Ectodermal cell (in vitro differentiated cells): ENCODE measurements around the gene CNIH3.
"Not testable (repeated sequence)": the region's sequence is repeated elsewhere in the genome, so short reads cannot be mapped to it uniquely, and the experiment has no call there.

Experiments used
- H3K27ac ChIP-seq: 2 replicates; pipeline ENCODE4 v1.7.0; 2013; ENCODE audit warnings: mild to moderate bottlenecking, low read depth, low read length; ENCODE audit not compliant: insufficient read depth, poor library complexity, severe bottlenecking
- H3K27me3 ChIP-seq: 2 replicates; pipeline ENCODE4 v1.7.0; 2013; ENCODE audit warnings: mild to moderate bottlenecking, low read length; ENCODE audit not compliant: insufficient read depth, control insufficient read depth, poor library complexity, severe bottlenecking
- H3K36me3 ChIP-seq: one replicate; pipeline ENCODE4 v1.7.0; 2013; ENCODE audit warnings: low read length; ENCODE audit not compliant: control insufficient read depth, insufficient read depth
- H3K4me1 ChIP-seq: one replicate; pipeline ENCODE4 v1.7.0; 2013; ENCODE audit warnings: low read length; ENCODE audit not compliant: control insufficient read depth, insufficient read depth
- H3K4me3 ChIP-seq: 2 replicates; pipeline ENCODE4 v1.7.0; 2013; ENCODE audit warnings: low read depth, low read length, control low read depth; ENCODE audit not compliant: insufficient read depth
- H3K9me3 ChIP-seq: 2 replicates; pipeline ENCODE4 v1.7.0; 2013; ENCODE audit warnings: mild to moderate bottlenecking, low read length, moderate library complexity; ENCODE audit not compliant: control insufficient read depth
- WGBS, 2 experiments: methylation state at CpG; one replicate each; pipeline ENCODE4 v1.1.7; 2013; ENCODE audit warnings: missing lambda C conversion rate in 2 of 2; 5-methylcytosine and 5-hydroxymethylcytosine counted together

Gene CNIH3

GRCh38 chr1:224710196-224710595 is 94.1 kb downstream of the CNIH3 start:
- Histone ChIP-seq H3K27me3 (no peaks in the 10 kb centered on the region), H3K4me3 (no peak overlapping the region), H3K9me3 (no peaks in the 10 kb centered on the region), H3K36me3 (no peaks in the 10 kb centered on the region), H3K4me1 (no peaks in the 10 kb centered on the region), H3K27ac (no peak overlapping the region)
- WGBS, 2 experiments = 90 to 94% methylated on average over 3 of the region's 3 CpGs

GRCh38 chr1:224711231-224711756 is 95.2 kb downstream of the CNIH3 start:
- H3K9me3 ChIP-seq, H3K4me1 ChIP-seq, H3K27me3 ChIP-seq, H3K27ac ChIP-seq, H3K36me3 ChIP-seq, H3K4me3 ChIP-seq: not testable (repeated sequence)
- 84 to 86% methylated on average over 4 of the region's 4 CpGs for WGBS, 2 experiments

- Histone ChIP-seq H3K4me3 (no peak overlapping the region), H3K36me3 (no peaks in the 10 kb centered on the region), H3K9me3 (no peaks in the 10 kb centered on the region), H3K27me3 (no peaks in the 10 kb centered on the region), H3K4me1 (no peaks in the 10 kb centered on the region), H3K27ac (no peak overlapping the region)
- WGBS, 2 experiments = 94 to 96% methylated on average over 3 of the region's 3 CpGs
Observed at GRCh38 chr1:224711876-224712275, 95.8 kb downstream of the CNIH3 start.

- Histone ChIP-seq H3K36me3 (no peaks in the 10 kb centered on the region), H3K27me3 (no peaks in the 10 kb centered on the region)
- WGBS, 2 experiments = 91 to 100% methylated on average over 1 of the region's 1 CpG
Observed at GRCh38 chr1:224713228-224713627, 97.1 kb downstream of the CNIH3 start.

GRCh38 chr1:224714553-224714952 is 98.4 kb downstream of the CNIH3 start:
- no peaks in the 10 kb centered on the region for H3K9me3 ChIP-seq
- H3K4me1 ChIP-seq = no peaks in the 10 kb centered on the region
- no peak overlapping the region for H3K27ac ChIP-seq
- no peaks in the 10 kb centered on the region for H3K36me3 ChIP-seq
- H3K4me3 ChIP-seq = no peak overlapping the region
- no peaks in the 10 kb centered on the region for H3K27me3 ChIP-seq
- 95 to 97% methylated on average over 6 of the region's 6 CpGs for WGBS, 2 experiments

More at GRCh38 chr1:224713228-224713627, 97.1 kb downstream of the CNIH3 start:
- Histone ChIP-seq H3K4me3 (no peak overlapping the region), H3K27ac (no peak overlapping the region), H3K9me3 (no peaks in the 10 kb centered on the region), H3K4me1 (no peaks in the 10 kb centered on the region)

- Histone ChIP-seq H3K27ac (no peak overlapping the region), H3K36me3 (no peaks in the 10 kb centered on the region), H3K9me3 (no peaks in the 10 kb centered on the region), H3K4me1 (peaks cover 3% of the 10 kb centered on the region), H3K4me3 (no peak overlapping the region), H3K27me3 (no peaks in the 10 kb centered on the region)
- 88 to 92% methylated on average over 9 of the region's 9 CpGs for WGBS, 2 experiments
Observed at GRCh38 chr1:224718470-224719053, 102.4 kb downstream of the CNIH3 start.

- Histone ChIP-seq H3K27me3 (no peaks in the 10 kb centered on the region), H3K4me3 (no peak overlapping the region), H3K9me3 (no peaks in the 10 kb centered on the region), H3K27ac (no peak overlapping the region), H3K4me1 (peaks cover 3% of the 10 kb centered on the region), H3K36me3 (no peaks in the 10 kb centered on the region)
- WGBS, 2 experiments = 74 to 92% methylated on average over 3 to 4 of the region's 4 CpGs
Observed at GRCh38 chr1:224719716-224720115, 103.6 kb downstream of the CNIH3 start.

GRCh38 chr1:224720216-224720615 is 104.1 kb downstream of the CNIH3 start:
- H3K4me3 ChIP-seq = no peak overlapping the region
- H3K4me1 ChIP-seq = peaks cover 3% of the 10 kb centered on the region
- no peaks in the 10 kb centered on the region for H3K36me3 ChIP-seq
- 64 to 70% methylated on average over 5 of the region's 5 CpGs for WGBS, 2 experiments
- no peaks in the 10 kb centered on the region for H3K27me3 ChIP-seq
- no peaks in the 10 kb centered on the region for H3K9me3 ChIP-seq
- no peak overlapping the region for H3K27ac ChIP-seq

GRCh38 chr1:224721000-224721399 is 104.9 kb downstream of the CNIH3 start:
- Histone ChIP-seq H3K27ac (no peak overlapping the region), H3K9me3 (no peaks in the 10 kb centered on the region), H3K27me3 (no peaks in the 10 kb centered on the region), H3K4me3 (no peak overlapping the region), H3K4me1 (peaks cover 3% of the 10 kb centered on the region), H3K36me3 (no peaks in the 10 kb centered on the region)
- 93 to 96% methylated on average over 7 of the region's 7 CpGs for WGBS, 2 experiments

- Histone ChIP-seq H3K4me1 (peaks cover 3% of the 10 kb centered on the region), H3K27ac (no peak overlapping the region), H3K27me3 (no peaks in the 10 kb centered on the region), H3K9me3 (no peaks in the 10 kb centered on the region), H3K4me3 (no peak overlapping the region), H3K36me3 (no peaks in the 10 kb centered on the region)
- WGBS, 2 experiments = 80 to 81% methylated on average over 8 of the region's 8 CpGs
Observed at GRCh38 chr1:224722838-224723237, 106.7 kb downstream of the CNIH3 start.
